Esophagus muscularis mucosa (tissue), 4 donors: ENCODE results near the gene OBSCN. TPM values are rescaled to one million over a fixed set of nuclear protein-coding genes. Genes with fewer than 3 reads are reported as not detected.

Source experiments
- DNase-seq: peaks from one replicate; pipeline ENCODE4 v3.0.0-alpha.2; 2017; ENCODE audit errors: extremely low spot score
- H3K27ac ChIP-seq, 4 donors: fragments of 200-600 bp; sonication (generic); replicated peaks in 1 of 4; 1 replicate in 3 of 4; 2 replicates in 1 of 4; pipeline ENCODE4 v1.5.1; 2016 to 2019; ENCODE audit warnings: mild to moderate bottlenecking in 1 of 4
- H3K27me3 ChIP-seq, 4 donors: fragments of 200-600 bp; sonication (generic); one replicate each; pipeline versions ENCODE4 v1.5.1 to v1.6.0; 2016 to 2019
- H3K36me3 ChIP-seq, 4 donors: fragments of 200-600 bp; sonication (generic); one replicate each; pipeline ENCODE4 v1.5.1; 2016 to 2019
- H3K4me1 ChIP-seq, 4 donors: fragments of 200-600 bp; sonication (generic); one replicate each; pipeline ENCODE4 v1.5.1; 2016 to 2019
- H3K4me3 ChIP-seq, 4 donors: fragments of 200-600 bp; sonication (generic); 1 replicate in 2 of 4; 2 replicates in 2 of 4; pipeline ENCODE4 v1.5.1; 2016 to 2019; ENCODE audit warnings: mild to moderate bottlenecking in 4 of 4, moderate library complexity in 1 of 4
- H3K9me3 ChIP-seq, 4 donors: fragments of 200-600 bp; sonication (generic); 1 replicate in 3 of 4; 2 replicates in 1 of 4; pipeline ENCODE4 v1.5.1; 2016 to 2019
- EP300 ChIP-seq: sonication (generic); formaldehyde crosslinking; IDR thresholded peaks from one replicate; pipeline ENCODE4 v1.6.1; 2017; ENCODE audit warnings: antibody characterized with exemption
- POLR2A ChIP-seq: fragments of 450-650 bp; IDR thresholded peaks from one replicate; pipeline ENCODE4 v1.6.1; 2017; ENCODE audit warnings: antibody characterized with exemption, moderate library complexity, mild to moderate bottlenecking, low read depth
- POLR2AphosphoS5 ChIP-seq, 2 donors: sonication (generic); formaldehyde crosslinking; IDR thresholded peaks; one replicate each; pipeline ENCODE4 v1.6.1; 2017; ENCODE audit warnings: antibody characterized with exemption in 2 of 2
- WGBS: methylation state at CpG from one replicate; pipeline ENCODE4 v1.1.5; 2018; 5-methylcytosine and 5-hydroxymethylcytosine counted together
- intact Hi-C: fragments of 100-400 bp; cut with DNase I; formaldehyde crosslinking; loops from one replicate; pipeline ENCODE4 v1.15.1; 2023
- total RNA-seq, 4 donors: library from RNA; depleted of rRNA; stranded (reverse); fragments of >200 nt; gene quantifications; one replicate each; pipeline versions ENCODE4 v1.1.0 to v1.2.1, GENCODE V29; 2016
- TF ChIP-seq, protein P1 (sequence below), 3 experiments: fragments of 200-600 bp in 2 of 3; fragments of 450-650 bp in 1 of 3; sonication (generic) in 2 of 3; IDR thresholded peaks; one replicate each; pipeline ENCODE4 v1.5.1; 2017 to 2019; ENCODE audit warnings: antibody characterized with exemption in 3 of 3, mild to moderate bottlenecking in 2 of 3, moderate library complexity in 1 of 3

The OBSCN gene
- total RNA-seq, 4 donors from 2014 or later, result 12.6 to 31.4 (median 17.8) TPM

- no peaks in the 10 kb centered on the region for H3K9me3 ChIP-seq
- peaks cover 4 to 34% (median 19%) of the 10 kb centered on the region in 4 donors for H3K36me3 ChIP-seq
- peak overlapping the region in 1 of 4 donors; percentile 19 for H3K27ac ChIP-seq
- peaks cover 0 to 17% (median 9%) of the 10 kb centered on the region in 4 donors for H3K4me1 ChIP-seq
- intact Hi-C loops, result no loop called here
- H3K4me3 ChIP-seq, result no peak overlapping the region
- WGBS, result 84% methylated on average over 8 of the region's 18 CpGs
- H3K27me3 ChIP-seq, result no peaks in the 10 kb centered on the region
- no peak for TF ChIP-seq POLR2A
- TF ChIP-seq, protein P1, sequence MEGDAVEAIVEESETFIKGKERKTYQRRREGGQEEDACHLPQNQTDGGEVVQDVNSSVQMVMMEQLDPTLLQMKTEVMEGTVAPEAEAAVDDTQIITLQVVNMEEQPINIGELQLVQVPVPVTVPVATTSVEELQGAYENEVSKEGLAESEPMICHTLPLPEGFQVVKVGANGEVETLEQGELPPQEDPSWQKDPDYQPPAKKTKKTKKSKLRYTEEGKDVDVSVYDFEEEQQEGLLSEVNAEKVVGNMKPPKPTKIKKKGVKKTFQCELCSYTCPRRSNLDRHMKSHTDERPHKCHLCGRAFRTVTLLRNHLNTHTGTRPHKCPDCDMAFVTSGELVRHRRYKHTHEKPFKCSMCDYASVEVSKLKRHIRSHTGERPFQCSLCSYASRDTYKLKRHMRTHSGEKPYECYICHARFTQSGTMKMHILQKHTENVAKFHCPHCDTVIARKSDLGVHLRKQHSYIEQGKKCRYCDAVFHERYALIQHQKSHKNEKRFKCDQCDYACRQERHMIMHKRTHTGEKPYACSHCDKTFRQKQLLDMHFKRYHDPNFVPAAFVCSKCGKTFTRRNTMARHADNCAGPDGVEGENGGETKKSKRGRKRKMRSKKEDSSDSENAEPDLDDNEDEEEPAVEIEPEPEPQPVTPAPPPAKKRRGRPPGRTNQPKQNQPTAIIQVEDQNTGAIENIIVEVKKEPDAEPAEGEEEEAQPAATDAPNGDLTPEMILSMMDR (IDR thresholded peaks at IDR 0.05), result no peak
- TF ChIP-seq EP300, result no peak
- no peak for TF ChIP-seq POLR2AphosphoS5 (IDR thresholded peaks at IDR 0.05)
- DNase-seq, result no peak
Measured at GRCh38 chr1:228175316-228176023, 32.4 kb upstream of the OBSCN start.

- Histone ChIP-seq H3K4me3 (no peak overlapping the region), H3K9me3 (no peaks in the 10 kb centered on the region), H3K4me1 (peaks cover 0 to 17% (median 9%) of the 10 kb centered on the region in 4 donors), H3K27ac (peak overlapping the region in 1 of 4 donors; percentile 19), H3K27me3 (no peaks in the 10 kb centered on the region), H3K36me3 (peaks cover 4 to 29% (median 19%) of the 10 kb centered on the region in 4 donors)
- no CpG with 5 or more reads among the region's 4 CpGs for WGBS
- TF ChIP-seq, protein P1 (IDR thresholded peaks at IDR 0.05), result no peak
- TF ChIP-seq POLR2A (no peak), EP300 (no peak), POLR2AphosphoS5 (IDR thresholded peaks at IDR 0.05) (no peak)
- no peak for DNase-seq
- intact Hi-C loops, result no loop called here
Measured at GRCh38 chr1:228176024-228176395, 31.8 kb upstream of the OBSCN start.

DNA sequence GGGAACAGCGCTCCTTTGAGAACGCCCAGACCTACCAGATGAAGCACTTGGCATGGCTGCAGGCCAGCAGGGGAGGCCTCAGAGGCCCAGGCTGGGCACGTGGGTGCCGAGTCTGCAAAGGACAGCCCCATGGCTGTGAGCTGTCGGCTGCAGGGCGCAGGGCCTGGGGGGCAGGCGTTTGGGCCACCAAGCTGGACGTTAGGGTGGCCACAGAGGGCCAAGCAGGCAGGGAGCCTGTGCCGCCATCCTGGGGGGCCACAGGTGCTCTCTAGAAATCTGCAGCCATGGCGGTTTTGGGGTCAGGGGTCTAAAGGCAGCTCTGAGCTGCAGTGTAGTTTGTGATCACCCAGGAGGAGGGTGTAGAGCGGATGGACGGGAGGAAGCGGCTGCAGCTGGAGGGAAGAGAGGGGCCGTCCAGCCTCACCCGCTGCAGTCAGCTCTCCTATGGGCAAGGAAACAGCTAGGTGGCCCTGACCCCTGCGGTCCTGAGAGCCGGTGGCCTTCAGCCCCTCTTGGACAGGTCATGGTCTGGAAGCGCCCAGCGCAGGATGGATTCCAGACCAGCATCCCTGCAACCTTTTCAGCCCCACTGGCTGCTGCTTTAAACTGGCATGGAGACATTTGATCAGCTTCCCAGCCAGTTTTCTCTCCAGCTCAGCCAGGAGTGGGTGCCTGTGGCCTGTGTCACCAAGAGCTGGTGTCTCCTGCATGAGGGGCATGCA, 31.2 kb upstream of the OBSCN start:
- H3K9me3 ChIP-seq, result no peaks in the 10 kb centered on the region
- H3K4me1 ChIP-seq, result peaks cover 0 to 14% (median 9%) of the 10 kb centered on the region in 4 donors
- H3K36me3 ChIP-seq, result peaks cover 4 to 25% (median 19%) of the 10 kb centered on the region in 4 donors
- no peak overlapping the region for H3K4me3 ChIP-seq
- no peak for DNase-seq
- no peak overlapping the region for H3K27ac ChIP-seq
- intact Hi-C loops, result no loop called here
- TF ChIP-seq, protein P1 (IDR thresholded peaks at IDR 0.05), result no peak
- TF ChIP-seq POLR2A (no peak), EP300 (no peak), POLR2AphosphoS5 (IDR thresholded peaks at IDR 0.05) (no peak)
- 96% methylated on average over 11 of the region's 19 CpGs for WGBS
- no peaks in the 10 kb centered on the region for H3K27me3 ChIP-seq

DNA sequence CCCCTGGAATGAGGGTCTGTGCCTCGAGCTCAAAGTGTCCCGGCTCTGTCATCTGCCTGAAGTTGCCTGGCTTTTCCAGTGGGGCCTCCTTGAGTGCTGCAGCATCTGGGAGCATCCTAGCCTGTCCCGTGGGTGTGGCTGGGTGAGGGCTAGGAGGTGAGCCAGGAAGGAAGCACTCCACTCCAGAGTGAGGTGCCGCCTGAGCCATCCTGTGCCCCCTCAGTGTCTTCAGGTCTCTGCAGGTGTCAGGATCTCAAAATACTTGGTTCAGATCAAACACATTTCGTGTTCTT, 30.7 kb upstream of the OBSCN start:
- TF ChIP-seq EP300 (no peak), POLR2A (no peak), POLR2AphosphoS5 (IDR thresholded peaks at IDR 0.05) (no peak)
- TF ChIP-seq, protein P1 (IDR thresholded peaks at IDR 0.05), result no peak
- no peaks in the 10 kb centered on the region for H3K27me3 ChIP-seq
- DNase-seq, result no peak
- peaks cover 4 to 25% (median 19%) of the 10 kb centered on the region in 4 donors for H3K36me3 ChIP-seq
- no peaks in the 10 kb centered on the region for H3K9me3 ChIP-seq
- H3K4me3 ChIP-seq, result no peak overlapping the region
- H3K4me1 ChIP-seq, result peaks cover 0 to 14% (median 9%) of the 10 kb centered on the region in 4 donors
- WGBS, result 100% methylated on average over 1 of the region's 5 CpGs
- H3K27ac ChIP-seq, result no peak overlapping the region
- intact Hi-C loops, result no loop called here
